Measurements from ENCODE around the gene PRKAG2.

Gene PRKAG2

DNA sequence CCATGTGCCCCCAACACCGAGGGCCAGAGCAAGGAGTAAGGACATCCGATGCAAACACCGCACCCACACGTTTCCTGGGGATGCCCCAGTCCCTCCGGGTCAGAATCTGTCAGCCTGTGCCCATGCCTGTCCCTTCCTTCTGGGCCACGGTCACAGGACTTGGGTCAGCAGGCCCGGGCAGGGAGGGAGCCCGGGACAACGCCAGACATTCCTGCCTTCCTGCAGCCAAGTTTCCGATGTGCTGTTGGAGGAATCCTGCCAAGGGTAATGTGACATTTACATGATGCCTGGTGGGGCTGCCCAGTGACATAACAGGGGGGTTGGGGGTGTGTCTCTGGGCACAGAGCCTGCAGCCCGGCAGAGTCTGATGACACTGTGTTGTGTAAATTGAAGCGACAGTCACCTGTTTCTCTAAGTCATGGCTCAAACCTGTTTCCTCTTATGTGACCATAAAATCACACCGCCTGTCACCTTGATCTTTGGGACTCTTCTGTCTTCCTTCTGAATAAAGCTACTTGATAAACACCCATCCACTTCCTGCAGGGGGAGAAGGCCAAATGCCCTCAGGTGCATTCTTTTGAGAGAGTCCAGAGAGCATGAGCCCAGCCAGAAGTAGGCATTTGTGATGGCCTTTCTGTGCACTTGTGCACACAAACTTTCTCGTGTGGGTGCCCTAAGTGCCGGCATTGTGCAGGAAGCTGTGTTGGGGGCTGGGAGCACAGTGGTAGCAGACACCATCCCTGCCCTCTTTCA is 181.9 kb downstream of the PRKAG2 start:
- DNase-seq (ENCODE audit: low spot score) = no peak

GRCh38 chr7:151694441-151694827 is 182.5 kb downstream of the PRKAG2 start:
- no peak for DNase-seq (ENCODE audit: low spot score)

DNA sequence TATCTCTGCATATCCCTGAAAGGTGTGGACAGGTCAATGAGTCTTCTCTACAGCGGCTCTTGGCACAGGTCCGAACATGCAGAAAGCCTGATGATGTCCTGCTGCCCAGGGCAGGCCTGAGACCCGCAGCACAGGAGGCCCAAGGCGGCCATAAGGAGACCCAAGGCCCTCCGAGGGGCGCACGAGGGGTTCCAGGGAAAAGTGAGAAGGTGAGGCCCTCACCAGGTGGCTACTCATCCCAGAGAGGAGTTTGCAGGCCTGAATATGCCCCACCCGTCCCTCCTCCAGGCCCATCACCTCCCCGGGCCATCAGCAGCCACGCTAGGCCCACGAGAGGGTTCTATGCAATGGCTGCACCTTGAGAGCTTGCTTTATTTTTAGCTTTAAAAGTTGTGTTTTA is 183.8 kb downstream of the PRKAG2 start:
- no peak for DNase-seq (ENCODE audit: low spot score)

- DNase-seq (ENCODE audit: low spot score) = no peak
Observed at GRCh38 chr7:151692721-151693120, 184.2 kb downstream of the PRKAG2 start.

GRCh38 chr7:151691449-151691848 is 185.5 kb downstream of the PRKAG2 start:
- DNase-seq (ENCODE audit: low spot score) = no peak

- DNase-seq (ENCODE audit: low spot score) = no peak
Observed at GRCh38 chr7:151690606-151691005, 186.3 kb downstream of the PRKAG2 start.

GRCh38 chr7:151689196-151689971 is 187.5 kb downstream of the PRKAG2 start:
- DNase-seq (ENCODE audit: low spot score) = no peak

GRCh38 chr7:151688236-151688780 is 188.6 kb downstream of the PRKAG2 start:
- no peak for DNase-seq (ENCODE audit: low spot score)

GRCh38 chr7:151687523-151688235 is 189.2 kb downstream of the PRKAG2 start:
- DNase-seq (ENCODE audit: low spot score) = no peak

GRCh38 chr7:151686826-151687225 is 190.1 kb downstream of the PRKAG2 start:
- DNase-seq (ENCODE audit: low spot score) = no peak

DNA sequence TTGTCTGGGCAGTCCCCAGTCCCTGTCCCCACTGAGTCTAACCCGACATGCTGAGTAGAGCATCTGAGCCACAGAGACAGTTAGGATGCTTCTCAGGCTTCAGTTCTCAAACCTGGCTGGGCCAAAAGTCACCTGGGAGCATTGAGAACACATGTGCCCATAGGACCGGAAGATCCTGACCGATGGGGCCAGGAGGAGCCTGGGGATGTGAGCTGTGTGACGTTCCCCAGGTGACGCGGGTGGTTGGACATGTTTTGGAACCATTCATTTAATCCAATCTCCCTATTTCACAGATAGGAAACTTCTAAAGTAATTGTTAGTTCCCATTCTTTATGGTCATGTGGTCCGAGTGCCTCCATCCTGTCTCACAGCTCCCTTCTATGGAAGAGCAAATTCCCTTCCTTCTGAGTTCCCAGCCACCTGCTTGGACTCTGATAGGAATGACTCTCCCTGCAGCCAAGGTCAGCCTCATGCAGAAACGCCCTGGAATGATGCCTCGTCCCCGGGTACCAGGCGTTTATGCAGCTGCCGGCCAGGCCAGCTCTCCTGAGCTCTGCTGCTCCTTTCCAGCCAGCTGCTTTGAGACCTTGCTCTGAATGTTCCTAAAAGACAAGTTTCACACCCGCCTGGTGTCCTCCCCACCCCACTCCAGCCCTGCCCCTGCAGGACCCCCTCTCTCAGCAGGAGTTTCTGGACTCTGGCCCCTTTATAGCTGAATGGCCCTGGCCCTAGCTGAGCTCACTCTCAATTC is 190.7 kb downstream of the PRKAG2 start:
- DNase-seq (ENCODE audit: low spot score) = no peak

DNA sequence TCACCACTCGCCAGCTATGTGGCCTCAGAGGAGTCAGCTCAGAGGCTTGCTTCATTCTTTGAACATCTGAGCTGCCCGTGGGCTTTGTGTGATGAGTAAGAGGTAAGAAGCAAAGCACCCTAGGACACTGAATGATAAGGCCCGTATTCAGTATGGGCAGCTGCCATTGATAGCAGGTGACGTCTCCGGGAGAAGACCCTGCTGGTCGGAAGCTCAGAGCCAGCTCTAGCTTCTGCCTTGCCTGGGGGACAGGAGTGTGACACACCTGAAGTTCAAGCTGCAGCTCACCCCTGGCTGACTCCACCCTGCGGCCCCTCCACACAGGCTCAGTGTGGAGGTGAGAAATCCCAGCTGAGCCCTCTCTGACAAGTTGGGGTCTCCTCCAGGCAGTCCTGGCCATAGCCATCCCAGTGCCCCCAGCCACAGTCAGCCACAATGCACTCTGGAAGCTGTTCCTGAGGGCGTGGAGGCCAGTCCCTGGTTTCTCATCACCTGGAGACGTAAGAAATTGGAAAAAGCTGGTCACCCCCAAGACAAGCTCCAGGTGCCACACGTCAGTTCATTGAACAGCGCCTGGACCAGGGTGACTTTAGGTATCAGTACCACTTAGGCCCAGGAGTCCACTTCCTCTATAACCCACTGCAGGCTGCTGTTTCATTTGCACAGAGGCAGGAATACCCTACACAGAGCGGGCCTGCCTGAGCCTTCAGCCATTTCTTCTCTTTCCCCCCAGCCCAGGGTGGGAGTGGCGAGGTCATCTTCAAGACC is 192.3 kb downstream of the PRKAG2 start:
- DNase-seq (ENCODE audit: low spot score) = no peak

- no peak for DNase-seq (ENCODE audit: low spot score)
Observed at GRCh38 chr7:151683615-151684407, 193.1 kb downstream of the PRKAG2 start.

DNA sequence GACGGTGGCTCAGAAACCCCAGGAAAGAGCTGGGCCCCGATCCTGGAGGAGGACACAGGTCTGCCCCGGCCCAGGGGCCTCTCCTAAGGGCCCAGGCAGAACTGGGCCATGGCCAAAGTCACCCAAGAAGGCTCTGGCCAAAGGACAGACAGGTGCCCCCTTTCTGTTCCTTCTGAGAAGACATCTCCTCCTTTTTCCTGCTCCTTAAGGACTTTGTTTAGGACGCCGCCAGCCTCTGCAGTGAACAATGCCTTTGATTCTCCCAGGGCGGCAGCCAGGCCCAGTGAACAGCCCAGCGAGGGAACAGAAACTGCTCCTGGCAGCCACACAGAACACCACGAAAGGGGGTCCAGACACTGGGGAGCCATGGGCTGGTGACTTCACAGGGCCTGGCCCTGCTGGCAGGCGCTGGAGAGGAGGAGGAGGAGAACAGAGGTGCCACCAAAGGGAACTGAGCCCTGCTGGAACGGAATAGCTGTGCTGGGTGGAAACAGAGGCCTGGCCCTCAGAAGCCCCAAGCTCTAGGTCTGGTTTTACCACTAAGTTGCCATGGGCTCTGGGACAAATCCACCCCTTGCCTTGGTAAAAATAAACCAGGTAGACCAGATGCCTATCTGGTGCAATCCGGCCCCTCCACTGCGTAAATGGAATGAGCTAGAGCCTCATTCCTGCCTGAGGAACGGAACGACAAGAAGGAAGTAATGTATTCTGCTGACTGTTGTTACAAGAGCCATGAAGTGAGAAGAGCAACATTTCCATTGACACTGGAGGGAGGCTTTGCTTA is 193.9 kb downstream of the PRKAG2 start:
- DNase-seq (ENCODE audit: low spot score) = no peak

DNA sequence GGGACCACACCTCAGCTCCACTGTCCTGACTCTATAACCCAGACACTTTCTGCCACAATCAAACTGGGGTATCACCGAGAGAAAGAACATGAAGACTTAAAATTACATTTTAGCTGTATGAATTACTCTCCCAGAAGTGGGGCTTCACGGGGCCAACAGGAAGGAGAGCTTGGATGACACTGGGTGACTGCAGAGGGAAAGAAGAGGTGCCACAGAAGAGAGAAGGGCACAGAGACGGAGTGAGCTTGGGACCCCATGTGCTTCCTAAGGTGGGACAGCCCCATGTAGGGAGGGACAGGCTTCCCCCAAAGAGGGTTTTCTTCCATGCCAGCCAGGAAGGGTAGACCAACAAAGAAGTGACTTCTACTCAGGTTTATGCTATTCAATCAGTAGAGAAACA is 195.2 kb downstream of the PRKAG2 start:
- DNase-seq (ENCODE audit: low spot score) = no peak

DNA sequence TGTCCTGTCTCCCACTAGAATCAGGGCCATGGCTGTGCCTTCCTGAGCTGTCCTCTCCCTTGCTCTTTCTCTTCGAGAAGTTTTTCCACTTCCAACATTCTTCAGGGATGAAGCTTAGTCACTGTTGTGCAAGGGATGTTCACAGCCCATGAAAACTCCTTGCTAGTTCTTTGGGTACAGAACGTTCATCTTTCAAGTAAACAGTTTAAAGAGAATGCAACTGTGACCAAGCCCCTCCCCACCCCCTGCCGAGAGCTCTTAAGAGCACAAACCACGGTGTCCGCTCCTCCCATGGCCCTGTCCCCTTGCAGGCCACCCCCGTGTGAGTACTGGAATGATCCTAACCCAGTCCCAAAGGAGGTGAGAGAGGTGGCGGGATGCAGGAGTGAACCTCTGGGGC is 196.1 kb downstream of the PRKAG2 start:
- no peak for DNase-seq (ENCODE audit: low spot score)

GRCh38 chr7:151679881-151680612 is 196.9 kb downstream of the PRKAG2 start:
- DNase-seq (ENCODE audit: low spot score) = no peak

DNA sequence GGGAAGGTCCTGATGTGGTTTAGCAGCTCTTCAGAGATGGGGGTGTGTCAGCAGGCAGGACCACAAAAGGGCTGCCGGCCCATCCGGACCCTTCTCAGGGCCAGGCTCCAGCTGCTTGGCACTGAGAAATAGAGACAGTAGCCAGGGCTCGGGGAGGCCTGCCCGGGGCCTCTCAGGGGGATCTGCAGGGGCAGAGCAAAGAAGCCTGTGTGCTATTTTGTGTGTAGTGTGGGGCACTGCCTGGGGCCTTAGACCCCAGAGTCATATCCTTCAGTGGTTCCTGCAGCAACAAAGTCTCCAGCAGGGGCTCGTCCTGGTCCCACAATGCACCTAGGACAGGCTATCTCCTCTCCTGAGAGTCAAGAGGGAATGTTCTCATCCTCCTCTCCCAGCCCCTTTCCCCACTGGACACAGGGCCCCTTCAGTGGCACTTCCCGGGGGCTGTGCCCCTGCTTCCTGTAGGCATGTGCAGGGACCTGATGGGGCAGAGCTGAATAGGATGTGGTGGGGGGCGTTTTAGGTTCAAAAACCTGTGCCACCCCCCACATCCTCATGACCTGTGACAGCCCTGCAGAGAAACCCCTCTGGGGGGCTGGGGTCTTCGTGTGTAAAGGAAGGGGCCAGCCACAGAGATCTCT is 197.7 kb downstream of the PRKAG2 start:
- no peak for DNase-seq (ENCODE audit: low spot score)
